RKO (cell line): ENCODE measurements around the gene COL8A1.
"Not testable (repeated sequence)": the region's sequence is repeated elsewhere in the genome, so short reads cannot be mapped to it uniquely, and the experiment has no call there.

Experiments
- DNase-seq: peaks from one replicate; pipeline ENCODE4 v3.0.0-alpha.2; 2016; ENCODE audit warnings: low spot score

Gene COL8A1

GRCh38 chr3:99638167-99638948, at the start of gene COL8A1:
COL8A1 (plus strand) TSS chr3:99638594; CDS start chr3:99790683, 152,089 bp downstream.
- no peak for DNase-seq

- DNase-seq: not testable (repeated sequence)
Measured at GRCh38 chr3:99589168-99589567, 49.2 kb upstream of the COL8A1 start.

DNA sequence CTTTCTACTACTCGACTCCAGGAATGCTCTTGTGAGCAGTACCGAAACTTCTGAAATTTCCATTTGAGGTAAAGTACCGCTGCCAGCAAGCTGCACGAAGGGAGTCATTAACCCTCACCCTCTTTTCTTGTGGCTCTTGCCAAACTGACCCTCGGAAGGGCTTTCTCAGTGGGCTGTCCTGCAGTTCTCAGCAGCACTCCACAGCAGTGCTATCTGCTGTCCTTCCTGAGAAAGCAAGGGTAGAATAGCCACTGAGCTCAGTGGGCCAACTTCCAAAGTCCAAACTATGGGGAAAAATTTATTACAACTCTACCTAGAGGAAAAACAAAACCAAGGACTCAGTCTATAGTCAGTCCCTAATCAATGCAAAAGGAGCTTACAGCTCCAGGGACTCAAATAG, 38.5 kb upstream of the COL8A1 start:
- no peak for DNase-seq

DNA sequence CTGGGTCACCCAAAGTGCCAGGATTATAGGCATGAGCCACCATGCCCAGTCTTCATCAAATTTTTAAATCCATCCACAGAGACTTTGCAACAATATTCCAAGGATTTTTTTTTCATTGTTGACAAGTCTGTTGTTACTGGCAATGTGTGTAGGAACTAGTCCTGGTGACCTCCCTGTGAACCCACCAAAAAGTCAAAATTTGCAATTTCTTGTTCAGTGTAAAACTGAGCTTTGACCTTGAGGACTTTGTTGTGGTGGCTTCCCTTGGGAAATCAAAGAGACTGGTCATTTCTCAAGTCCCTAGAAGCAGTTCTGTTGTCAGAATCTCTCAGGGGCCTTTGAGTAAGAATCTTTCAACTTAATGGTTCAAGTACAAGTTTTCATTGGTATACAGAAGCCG, 36.9 kb upstream of the COL8A1 start:
- DNase-seq: no peak

- no peak for DNase-seq
Measured at GRCh38 chr3:99602183-99602582, 36.2 kb upstream of the COL8A1 start.

- DNase-seq: no peak
Measured at GRCh38 chr3:99607151-99607550, 31.2 kb upstream of the COL8A1 start.

DNA sequence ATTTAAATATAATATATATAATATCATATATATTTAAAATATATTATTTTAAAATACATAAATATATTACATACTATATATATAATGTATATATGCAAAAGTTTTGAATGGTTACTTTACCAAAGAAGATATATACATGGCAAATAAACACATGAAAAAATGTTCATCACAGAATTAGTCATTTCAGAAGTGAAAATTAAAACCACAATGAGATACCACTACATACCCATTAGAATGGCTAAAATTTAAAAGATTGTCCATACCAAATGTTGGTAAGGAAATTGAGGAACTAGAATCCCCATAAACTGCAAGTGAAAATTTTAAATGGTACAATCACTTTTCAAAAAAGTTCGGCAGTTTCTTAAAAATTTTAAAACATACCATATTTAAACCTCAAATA, 23.6 kb upstream of the COL8A1 start:
- no peak for DNase-seq

DNA sequence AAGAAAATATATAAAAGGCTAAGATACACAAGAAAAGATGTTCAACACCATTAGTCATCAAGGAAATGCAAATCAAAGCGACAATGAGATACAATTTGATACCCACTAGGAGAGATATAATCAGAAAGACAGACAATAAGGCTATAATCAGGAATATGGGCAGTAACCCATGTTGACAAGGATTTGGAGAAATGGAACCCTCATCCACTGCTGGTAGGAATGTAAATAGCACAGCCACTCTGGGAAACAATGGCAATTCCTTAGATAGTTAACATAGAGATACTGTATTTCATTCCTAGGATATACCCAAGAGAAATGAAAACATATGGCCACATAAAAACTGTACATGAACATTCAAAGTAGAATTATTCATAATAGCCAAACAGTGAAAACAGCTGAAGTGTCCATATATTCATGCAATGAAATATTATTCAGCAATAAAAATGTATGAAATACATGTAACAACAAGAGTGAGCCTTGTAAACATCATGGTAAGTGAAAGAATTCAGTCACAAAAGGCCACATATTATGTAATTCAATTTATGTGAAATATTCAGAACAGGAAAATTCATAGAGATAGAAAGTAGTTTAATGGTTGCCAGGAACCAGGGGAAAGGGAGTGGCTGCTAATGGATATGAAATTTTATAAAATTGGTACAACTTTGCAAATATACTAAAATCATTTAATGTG, 18.2 kb upstream of the COL8A1 start:
- no peak for DNase-seq

GRCh38 chr3:99620976-99621375, 17.4 kb upstream of the COL8A1 start:
- no peak for DNase-seq

- no peak for DNase-seq
Measured at GRCh38 chr3:99624496-99625236, 13.7 kb upstream of the COL8A1 start.

DNA sequence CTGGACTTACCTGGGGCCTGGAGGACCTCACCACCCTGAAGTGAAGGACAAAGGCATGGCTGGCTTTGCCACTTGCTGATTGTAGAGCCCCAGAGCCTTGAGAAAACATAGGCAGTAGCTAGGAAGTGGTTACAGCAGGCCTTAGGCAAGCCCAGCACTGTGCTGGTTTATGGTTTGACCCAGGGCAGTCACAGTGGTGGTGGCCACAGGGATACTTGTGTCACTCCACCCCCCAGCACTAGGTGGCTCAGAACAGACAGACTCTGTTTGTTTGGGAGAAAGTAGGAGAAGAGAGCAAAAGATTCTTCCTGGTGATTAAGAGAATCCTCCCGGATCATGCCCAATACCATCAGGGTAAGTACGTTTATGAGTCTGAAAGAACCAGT, 13.2 kb upstream of the COL8A1 start:
- DNase-seq: no peak

GRCh38 chr3:99625643-99626416, 12.6 kb upstream of the COL8A1 start:
- no peak for DNase-seq

GRCh38 chr3:99626417-99626788, 12.0 kb upstream of the COL8A1 start:
- no peak for DNase-seq

GRCh38 chr3:99627062-99627826, 11.2 kb upstream of the COL8A1 start:
- no peak for DNase-seq

GRCh38 chr3:99630815-99631214, 7.6 kb upstream of the COL8A1 start:
- DNase-seq: no peak

DNA sequence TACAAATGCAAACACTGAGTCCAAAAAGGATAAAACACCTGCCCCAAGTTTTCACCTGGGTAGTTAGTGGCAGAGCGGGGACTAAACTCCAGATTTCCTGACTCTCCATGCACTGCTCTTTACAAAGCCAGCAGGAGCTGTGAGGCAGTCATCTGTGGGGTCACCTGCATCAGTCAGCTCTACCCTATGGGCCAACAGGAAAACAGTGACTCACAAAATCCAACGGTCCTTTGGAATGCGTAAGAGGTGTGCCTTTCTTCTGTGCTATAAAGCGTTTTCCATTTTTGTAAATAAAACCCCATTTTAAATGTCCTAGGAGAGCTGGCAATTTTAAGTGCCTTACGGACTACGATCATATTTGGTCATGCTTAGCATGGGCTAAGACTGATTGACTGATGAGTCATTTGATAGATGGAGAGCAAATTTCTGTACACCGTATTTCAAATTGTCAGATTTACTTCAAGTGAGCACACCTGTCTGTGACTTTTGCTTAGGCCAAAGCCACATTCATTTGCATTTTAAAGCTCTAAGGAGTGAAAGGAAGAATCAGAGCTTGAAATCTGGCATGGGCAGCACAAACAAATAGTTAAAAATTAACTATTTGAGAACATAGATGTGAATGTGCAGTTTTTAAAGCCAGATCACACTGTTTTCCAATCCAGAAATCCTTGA, 4.4 kb upstream of the COL8A1 start:
- no peak for DNase-seq

DNA sequence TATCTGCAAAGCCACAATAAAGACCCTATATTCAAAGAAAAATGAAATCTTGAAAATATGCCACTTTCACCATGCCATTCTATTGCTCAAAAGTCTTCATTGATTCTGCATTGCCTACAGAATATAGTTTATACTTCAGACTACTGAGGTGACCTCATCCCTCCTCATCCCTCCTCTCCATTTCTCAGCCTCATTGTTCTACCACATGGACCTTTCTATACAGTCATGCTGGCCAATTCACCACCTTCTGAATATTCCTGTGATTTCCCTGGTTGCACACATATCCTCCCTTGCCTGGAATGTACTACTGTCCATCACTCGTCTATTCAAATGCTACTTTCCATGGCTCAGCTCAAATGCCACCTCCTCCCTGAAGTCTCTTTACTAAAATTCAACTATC, 3.5 kb upstream of the COL8A1 start:
- no peak for DNase-seq

GRCh38 chr3:99635348-99635747, 3.0 kb upstream of the COL8A1 start:
- no peak for DNase-seq

GRCh38 chr3:99637016-99637367, 1.4 kb upstream of the COL8A1 start:
- peak; percentile 24 for DNase-seq

GRCh38 chr3:99637368-99638111, 854 bp upstream of the COL8A1 start:
- DNase-seq: peak; percentile 21
